Osteocyte (in vitro differentiated cells): ENCODE data around the gene TAF4. TPM values are rescaled to one million over a fixed set of nuclear protein-coding genes. Genes with fewer than 3 reads are reported as not detected.
"Not testable (repeated sequence)": the region's sequence is repeated elsewhere in the genome, so short reads cannot be mapped to it uniquely, and the experiment has no call there.

ENCODE experiments used
- DNase-seq: peaks from one replicate; pipeline ENCODE4 v3.0.0; 2021; ENCODE audit warnings: mixed read lengths; ENCODE audit not compliant: unreplicated experiment; ENCODE audit errors: extremely low spot score
- H3K27ac Mint-ChIP-seq: one replicate; pipeline ENCODE4 v1.8.0; 2021; ENCODE audit warnings: mild to moderate bottlenecking, mixed read lengths; ENCODE audit not compliant: unreplicated experiment
- H3K27me3 Mint-ChIP-seq: one replicate; pipeline ENCODE4 v1.8.0; 2021; ENCODE audit warnings: mixed read lengths; ENCODE audit not compliant: unreplicated experiment
- H3K36me3 Mint-ChIP-seq: one replicate; pipeline ENCODE4 v1.8.0; 2021; ENCODE audit warnings: mixed read lengths; ENCODE audit not compliant: unreplicated experiment
- H3K4me1 Mint-ChIP-seq: one replicate; pipeline ENCODE4 v1.8.0; 2021; ENCODE audit warnings: mixed read lengths; ENCODE audit not compliant: unreplicated experiment
- H3K4me3 Mint-ChIP-seq: one replicate; pipeline ENCODE4 v1.8.0; 2021; ENCODE audit warnings: mild to moderate bottlenecking, moderate library complexity, mixed read lengths; ENCODE audit not compliant: unreplicated experiment
- H3K9me3 Mint-ChIP-seq: one replicate; pipeline ENCODE4 v1.8.0; 2021; ENCODE audit warnings: mixed read lengths; ENCODE audit not compliant: unreplicated experiment
- total RNA-seq: library from RNA; stranded (reverse); gene quantifications from 2 replicates; pipeline ENCODE4 v1.2.1, GENCODE V29; 2021
- TF ChIP-seq, protein P1 (sequence below): fragments of 200-600 bp; sonication (generic); IDR thresholded peaks from 2 replicates; pipeline ENCODE4 v1.5.0; 2021; ENCODE audit warnings: antibody characterized with exemption, mild to moderate bottlenecking, moderate library complexity

The TAF4 gene
- total RNA-seq, 1 donor from 2014 or later, result 22.8 TPM

DNA sequence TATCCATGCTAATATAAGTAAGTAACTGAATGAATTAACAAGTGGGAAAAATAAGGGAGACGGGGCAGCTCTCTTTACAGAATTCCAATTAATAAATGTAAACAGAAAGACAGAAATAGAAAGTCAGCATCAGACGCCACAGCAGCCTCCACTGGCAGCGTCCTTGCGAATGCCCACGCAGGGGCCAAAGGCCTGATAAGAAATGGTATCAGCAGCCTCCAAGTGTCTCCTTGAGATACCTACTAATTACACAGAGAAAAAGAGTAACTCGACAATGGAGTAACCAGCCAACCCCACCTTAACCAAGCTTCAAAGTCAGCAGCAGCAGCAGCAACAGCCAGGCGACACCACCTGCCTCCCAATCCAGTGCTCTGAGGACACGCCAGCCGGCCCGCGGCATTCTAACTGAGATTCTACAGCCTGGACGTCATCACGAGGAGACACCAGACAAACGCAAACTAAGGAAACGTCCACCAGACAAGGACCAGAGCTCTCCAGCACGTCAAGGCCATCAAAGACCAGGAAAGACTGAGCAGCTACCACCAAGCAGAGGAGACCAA, 78.8 kb downstream of the TAF4 start:
- TF ChIP-seq, protein P1, sequence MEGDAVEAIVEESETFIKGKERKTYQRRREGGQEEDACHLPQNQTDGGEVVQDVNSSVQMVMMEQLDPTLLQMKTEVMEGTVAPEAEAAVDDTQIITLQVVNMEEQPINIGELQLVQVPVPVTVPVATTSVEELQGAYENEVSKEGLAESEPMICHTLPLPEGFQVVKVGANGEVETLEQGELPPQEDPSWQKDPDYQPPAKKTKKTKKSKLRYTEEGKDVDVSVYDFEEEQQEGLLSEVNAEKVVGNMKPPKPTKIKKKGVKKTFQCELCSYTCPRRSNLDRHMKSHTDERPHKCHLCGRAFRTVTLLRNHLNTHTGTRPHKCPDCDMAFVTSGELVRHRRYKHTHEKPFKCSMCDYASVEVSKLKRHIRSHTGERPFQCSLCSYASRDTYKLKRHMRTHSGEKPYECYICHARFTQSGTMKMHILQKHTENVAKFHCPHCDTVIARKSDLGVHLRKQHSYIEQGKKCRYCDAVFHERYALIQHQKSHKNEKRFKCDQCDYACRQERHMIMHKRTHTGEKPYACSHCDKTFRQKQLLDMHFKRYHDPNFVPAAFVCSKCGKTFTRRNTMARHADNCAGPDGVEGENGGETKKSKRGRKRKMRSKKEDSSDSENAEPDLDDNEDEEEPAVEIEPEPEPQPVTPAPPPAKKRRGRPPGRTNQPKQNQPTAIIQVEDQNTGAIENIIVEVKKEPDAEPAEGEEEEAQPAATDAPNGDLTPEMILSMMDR, result no peak
- no peak overlapping the region for H3K27ac Mint-ChIP-seq
- no peak for DNase-seq
- H3K9me3 Mint-ChIP-seq, result peaks cover 5% of the 10 kb centered on the region
- no peak overlapping the region for H3K4me3 Mint-ChIP-seq
- H3K36me3 Mint-ChIP-seq, result peaks cover 46% of the 10 kb centered on the region
- H3K27me3 Mint-ChIP-seq, result no peaks in the 10 kb centered on the region
- H3K4me1 Mint-ChIP-seq, result no peaks in the 10 kb centered on the region

DNA sequence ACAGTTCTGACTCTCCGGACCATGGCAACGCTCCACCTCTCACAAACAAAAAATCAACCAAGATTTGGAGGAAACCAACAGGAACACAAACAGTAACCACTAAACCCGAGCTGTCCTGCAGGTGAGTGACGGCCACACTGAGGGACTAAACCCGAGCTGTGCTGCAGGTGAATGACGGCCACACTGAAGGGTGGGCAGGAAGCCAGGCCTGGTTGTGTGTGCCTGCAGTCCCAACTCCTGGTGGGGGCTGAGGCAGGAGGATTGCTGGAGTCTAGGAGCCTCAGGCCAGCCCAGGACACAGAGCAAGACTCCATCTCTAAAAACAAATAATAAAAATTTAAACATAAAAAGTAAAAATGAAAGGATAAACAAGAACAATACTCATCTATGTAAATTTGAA, 80.6 kb downstream of the TAF4 start:
- DNase-seq, result no peak
- H3K27me3 Mint-ChIP-seq, result no peaks in the 10 kb centered on the region
- H3K4me1 Mint-ChIP-seq, result peaks cover 7% of the 10 kb centered on the region
- peaks cover 33% of the 10 kb centered on the region for H3K36me3 Mint-ChIP-seq
- no peak overlapping the region for H3K4me3 Mint-ChIP-seq
- TF ChIP-seq, protein P1, result no peak
- no peak overlapping the region for H3K27ac Mint-ChIP-seq
- no peaks in the 10 kb centered on the region for H3K9me3 Mint-ChIP-seq

DNA sequence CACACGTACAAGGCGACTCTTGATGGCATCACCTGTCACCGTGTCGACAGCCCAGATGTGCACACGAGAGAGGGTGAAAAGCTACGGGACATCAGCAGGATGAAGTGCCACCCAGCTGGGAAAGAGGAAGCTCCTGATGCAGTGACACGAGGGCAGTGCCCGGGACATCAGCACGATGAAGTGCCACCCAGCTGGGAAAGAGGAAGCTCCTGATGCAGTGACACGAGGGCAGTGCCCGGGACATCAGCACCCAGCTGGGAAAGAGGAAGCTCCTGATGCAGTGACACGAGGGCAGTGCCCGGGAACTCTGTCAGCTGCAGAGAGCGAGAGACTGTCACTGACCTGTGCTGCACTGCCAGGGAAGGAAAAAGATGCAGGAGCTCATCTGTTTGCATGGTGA, 81.2 kb downstream of the TAF4 start:
- not testable (repeated sequence) for H3K4me3 Mint-ChIP-seq, DNase-seq, H3K4me1 Mint-ChIP-seq, H3K27me3 Mint-ChIP-seq, H3K27ac Mint-ChIP-seq, H3K9me3 Mint-ChIP-seq
- peaks cover 27% of the 10 kb centered on the region for H3K36me3 Mint-ChIP-seq

DNA sequence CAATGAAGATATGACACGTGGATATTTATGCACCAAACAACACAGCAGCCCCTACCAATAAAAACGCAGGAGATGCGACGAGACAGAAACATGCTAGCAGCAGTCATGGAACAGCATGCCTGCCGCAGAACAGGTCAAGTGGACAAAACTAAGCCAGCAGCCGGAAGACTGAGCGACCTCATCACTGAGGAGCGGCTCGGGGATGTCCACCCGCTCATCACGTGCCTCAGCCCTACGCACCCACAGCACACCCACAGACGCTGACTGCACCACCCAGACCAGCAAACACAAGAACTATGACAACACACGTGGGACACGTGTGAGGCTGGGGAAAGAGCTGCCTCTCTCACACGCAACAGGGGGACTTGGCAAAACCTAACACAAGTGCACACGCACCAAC, 81.7 kb downstream of the TAF4 start:
- peaks cover 24% of the 10 kb centered on the region for H3K36me3 Mint-ChIP-seq
- DNase-seq, result no peak
- H3K27ac Mint-ChIP-seq, result no peak overlapping the region
- TF ChIP-seq, protein P1, result no peak
- H3K4me3 Mint-ChIP-seq, result no peak overlapping the region
- no peaks in the 10 kb centered on the region for H3K27me3 Mint-ChIP-seq
- H3K9me3 Mint-ChIP-seq, result no peaks in the 10 kb centered on the region
- H3K4me1 Mint-ChIP-seq, result peaks cover 7% of the 10 kb centered on the region

DNA sequence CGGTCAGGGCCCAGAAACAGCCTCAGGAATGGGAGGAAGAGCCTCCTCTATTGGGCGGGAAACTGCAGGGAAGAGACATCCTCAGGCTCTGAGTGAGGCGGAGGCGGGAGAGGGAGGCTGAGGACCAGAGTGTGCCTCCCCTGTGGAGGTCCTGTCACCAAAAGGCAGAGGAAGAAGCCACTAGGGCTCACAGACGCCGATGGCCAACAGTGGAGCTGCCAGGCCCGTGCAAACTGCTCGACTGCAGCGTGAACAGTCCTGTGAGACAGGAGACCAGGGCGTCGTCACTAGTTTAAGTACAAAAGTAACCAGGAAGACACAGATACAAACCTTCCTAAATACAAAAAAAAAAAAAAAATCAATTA, 82.7 kb downstream of the TAF4 start:
- Mint-ChIP-seq H3K4me1 (peaks cover 7% of the 10 kb centered on the region), H3K27me3 (no peaks in the 10 kb centered on the region), H3K36me3 (peaks cover 26% of the 10 kb centered on the region), H3K27ac (no peak overlapping the region), H3K4me3 (no peak overlapping the region), H3K9me3 (no peaks in the 10 kb centered on the region)
- no peak for DNase-seq
- TF ChIP-seq, protein P1, result no peak
